Measurements from ENCODE around the gene SIRT3.

Gene SIRT3

DNA sequence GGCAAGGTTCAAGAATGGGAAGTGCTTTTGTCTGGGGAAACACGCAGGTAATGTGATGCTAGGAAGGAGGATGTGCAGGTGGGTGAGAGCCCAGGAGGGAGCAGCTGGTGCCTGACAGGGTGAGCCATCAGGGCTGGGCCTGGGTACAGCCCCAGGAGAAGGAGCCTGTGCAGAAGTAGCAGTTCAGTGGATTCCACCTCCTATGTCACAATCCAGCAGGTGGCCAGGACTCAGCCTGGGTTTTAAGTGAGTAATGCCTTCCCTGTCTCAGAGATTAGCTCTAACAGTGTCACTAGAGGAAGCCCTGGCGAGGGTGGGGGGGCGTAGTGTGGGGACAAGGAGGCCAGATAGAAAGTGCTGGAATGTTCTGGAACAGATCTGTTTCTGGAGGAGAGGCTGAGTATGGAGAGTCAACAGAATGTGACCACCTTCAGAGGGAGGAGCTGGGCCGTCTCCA, 20.5 kb downstream of the SIRT3 start:
- DNase-seq (ENCODE audit: low spot score), result no peak

DNA sequence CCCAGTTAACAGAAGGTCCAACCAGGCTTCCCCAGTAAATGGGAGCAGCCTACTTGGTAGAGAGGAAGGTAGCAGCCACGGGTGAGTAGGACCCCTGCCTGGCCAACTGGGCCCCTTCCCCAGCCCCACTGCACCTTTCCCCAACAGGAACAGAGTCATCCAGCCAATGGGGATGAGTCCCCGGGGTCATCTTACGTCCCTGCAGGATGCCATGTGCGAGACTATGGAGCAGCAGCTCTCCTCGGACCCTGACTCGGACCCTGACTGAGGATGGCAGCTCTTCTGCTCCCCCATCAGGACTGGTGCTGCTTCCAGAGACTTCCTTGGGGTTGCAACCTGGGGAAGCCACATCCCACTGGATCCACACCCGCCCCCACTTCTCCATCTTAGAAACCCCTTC, 22.1 kb downstream of the SIRT3 start:
- no peak for DNase-seq (ENCODE audit: low spot score)

DNA sequence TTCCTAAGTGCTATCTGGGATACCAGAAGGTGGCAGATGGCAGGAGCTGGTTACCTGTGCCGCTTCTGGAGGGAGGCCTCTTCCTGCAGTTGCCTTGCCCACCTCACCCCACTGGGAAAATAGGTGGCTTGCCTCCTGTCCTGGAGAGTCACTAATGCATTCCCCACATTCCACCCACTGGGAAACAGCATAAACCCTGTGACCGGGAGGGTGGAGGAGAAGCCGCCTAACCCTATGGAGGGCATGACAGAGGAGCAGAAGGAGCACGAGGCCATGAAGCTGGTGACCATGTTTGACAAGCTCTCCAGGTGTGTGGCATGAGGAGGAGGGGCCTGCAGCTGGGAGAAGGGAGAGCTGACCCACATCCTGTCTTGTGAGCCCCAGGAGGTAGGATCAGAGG, 23.0 kb downstream of the SIRT3 start:
- DNase-seq (ENCODE audit: low spot score), result no peak

DNA sequence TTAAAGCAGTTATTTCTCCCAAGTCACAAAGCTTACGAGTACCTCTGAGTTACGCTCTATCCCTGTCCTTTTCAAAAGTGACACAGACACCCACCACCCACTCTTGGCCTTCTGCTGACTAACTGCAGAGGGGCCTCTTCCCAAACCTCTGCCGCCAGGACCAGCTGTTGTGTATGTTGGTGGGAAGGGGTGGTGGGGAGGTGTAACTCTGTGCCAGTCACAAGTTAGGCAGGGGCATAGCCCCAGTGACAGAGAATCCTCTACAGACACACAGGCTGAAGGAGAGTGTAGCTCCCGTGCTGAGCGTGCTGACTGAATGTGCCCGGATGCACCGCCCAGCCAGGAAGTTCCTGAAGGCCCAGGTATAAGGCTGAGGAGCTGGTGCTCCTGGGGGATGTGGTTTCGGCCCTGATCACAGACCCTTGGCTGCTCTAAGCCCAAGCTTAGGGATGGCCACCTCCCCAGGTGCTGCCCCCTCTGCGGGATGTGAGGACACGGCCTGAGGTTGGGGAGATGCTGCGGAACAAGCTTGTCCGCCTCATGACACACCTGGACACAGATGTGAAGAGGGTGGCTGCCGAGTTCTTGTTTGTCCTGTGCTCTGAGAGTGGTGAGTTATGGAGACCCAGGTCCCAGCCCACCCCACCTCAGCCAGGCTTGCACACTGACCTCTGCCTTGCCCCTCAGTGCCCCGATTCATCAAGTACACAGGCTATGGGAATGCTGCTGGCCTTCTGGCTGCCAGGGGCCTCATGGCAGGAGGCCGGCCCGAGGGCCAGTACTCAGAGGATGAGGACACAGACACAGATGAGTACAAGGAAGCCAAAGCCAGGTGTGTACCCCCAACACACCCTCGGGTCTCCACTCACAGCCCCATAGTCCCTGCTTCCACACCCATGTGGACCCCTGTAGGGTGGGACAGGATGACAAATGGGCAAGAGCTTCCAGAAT, 23.7 kb downstream of the SIRT3 start:
- no peak for DNase-seq (ENCODE audit: low spot score)

DNA sequence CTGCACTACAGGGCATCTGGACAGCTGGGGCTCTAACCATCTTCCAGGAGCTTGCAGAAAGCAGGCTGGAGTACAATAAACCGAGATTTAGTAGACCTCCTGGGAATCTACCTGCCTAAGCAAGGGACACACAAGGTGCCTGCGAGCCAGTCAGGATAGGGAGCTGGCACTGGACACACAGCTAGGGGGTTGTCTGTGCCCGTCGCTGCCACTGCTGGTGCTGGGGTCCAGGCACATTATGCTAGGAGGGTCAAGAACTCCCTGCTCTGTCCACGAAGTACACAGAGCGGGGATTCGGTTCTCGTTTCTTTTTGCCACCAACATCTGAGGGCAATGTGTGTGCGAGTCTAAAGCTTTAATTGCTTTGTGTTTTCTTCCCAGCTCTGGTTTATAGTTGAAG, 24.4 kb downstream of the SIRT3 start:
- no peak for DNase-seq (ENCODE audit: low spot score)

DNA sequence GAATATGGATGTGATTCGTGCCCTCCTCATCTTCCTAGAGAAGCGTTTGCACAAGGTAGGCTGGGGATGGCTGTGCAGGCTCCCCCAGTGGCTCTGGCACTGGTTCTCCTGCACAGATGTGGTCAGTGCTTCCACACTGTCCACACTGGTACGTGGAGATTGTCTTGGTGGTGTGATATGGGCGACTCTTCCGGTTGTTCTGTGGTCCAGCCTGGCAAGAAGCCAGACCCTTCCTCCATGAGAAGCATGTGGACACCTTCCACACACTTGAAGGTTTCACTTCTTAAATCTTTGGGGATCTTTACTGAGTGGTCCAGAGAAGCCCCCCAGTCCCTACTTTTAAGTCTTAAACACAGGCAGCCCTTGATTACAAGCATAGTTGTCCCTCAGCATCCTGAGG, 24.8 kb downstream of the SIRT3 start:
- no peak for DNase-seq (ENCODE audit: low spot score)

DNA sequence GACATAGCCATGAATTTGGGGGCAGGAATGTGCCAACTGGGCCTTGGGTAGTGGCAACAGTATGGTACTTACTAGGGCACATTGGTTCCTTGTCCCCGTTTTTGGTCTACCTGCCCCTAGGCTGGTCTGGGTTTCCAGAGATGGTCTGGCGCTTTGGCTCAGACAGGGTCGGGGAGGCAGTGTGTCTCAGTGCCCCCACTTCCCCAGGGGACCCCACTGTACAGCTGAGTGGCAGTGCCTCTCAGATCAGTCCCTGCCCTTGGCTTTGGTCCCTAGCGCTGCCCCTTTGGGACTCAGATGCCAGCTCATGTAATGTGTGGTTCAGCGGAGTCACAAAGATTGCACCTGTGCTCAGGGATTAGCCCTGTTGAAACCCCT, 25.4 kb downstream of the SIRT3 start:
- DNase-seq (ENCODE audit: low spot score), result no peak

DNA sequence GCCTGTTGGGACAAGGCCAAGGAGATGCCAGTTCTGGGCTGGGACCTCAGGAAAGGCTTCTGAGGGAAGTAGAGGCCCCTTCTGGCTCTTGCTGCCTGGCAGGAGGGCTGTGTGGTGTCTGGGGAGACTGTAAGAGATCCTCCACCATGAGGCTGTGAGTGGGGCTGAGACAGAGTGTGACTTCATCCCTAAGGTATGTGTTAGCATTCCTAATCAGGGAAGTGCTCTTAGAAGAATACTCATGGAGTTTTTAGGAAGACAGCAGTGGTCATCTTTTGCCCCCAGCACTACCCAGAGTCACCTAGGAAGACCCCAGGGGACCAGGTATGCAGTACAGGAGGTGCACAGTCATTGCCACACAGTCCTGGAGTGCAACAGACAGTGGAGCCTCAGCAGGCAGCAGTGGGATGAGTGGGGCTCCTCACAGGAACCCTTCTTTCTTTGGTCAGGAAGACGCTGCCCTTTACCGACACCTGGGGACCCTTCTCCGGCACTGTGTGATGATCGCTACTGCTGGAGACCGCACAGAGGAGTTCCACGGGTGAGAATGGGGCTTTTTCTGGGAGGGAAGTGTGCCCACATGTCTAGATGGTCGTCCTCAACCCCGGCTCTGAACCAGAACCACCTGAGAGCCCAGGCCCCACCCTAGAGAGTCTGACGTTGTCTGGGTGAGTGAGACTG, 25.9 kb downstream of the SIRT3 start:
- DNase-seq (ENCODE audit: low spot score), result no peak

DNA sequence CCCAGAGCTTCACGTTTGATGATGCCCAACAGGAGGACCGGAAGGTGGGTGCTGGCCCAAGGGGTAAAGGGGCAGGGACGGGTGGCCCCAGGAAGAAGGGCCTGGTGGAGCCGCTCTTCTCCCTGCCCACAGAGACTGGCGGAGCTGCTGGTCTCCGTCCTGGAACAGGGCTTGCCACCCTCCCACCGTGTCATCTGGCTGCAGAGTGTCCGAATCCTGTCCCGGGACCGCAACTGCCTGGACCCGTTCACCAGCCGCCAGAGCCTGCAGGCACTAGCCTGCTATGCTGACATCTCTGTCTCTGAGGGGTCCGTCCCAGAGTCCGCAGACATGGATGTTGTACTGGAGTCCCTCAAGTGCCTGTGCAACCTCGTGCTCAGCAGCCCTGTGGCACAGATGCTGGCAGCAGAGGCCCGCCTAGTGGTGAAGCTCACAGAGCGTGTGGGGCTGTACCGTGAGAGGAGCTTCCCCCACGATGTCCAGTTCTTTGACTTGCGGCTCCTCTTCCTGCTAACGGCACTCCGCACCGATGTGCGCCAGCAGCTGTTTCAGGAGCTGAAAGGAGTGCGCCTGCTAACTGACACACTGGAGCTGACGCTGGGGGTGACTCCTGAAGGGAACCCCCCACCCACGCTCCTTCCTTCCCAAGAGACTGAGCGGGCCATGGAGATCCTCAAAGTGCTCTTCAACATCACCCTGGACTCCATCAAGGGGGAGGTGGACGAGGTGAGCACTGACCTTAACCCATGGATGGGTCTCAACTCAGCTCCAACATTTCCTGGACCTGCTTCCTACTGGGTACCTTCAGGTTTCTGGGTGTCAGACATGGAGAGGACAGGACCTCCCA, 26.6 kb downstream of the SIRT3 start:
- no peak for DNase-seq (ENCODE audit: low spot score)

DNA sequence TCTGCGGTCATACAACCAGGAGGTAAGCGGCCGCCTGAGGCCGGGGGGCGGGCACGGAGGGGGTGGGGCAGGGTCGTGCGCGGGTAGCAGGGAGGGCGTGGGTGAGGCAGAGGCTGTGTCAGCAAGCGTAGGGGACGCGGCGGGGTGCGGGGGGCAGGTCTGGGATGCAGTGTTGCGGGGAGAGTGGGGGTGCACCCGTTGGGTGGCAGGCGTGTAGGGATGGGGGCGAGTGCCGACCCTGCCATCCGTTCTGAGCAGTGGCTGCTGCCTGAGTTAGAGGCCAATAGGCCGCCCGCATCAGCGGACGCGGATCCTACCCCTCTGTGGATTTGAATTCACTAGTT, 27.3 kb downstream of the SIRT3 start:
- DNase-seq (ENCODE audit: low spot score), result no peak

DNA sequence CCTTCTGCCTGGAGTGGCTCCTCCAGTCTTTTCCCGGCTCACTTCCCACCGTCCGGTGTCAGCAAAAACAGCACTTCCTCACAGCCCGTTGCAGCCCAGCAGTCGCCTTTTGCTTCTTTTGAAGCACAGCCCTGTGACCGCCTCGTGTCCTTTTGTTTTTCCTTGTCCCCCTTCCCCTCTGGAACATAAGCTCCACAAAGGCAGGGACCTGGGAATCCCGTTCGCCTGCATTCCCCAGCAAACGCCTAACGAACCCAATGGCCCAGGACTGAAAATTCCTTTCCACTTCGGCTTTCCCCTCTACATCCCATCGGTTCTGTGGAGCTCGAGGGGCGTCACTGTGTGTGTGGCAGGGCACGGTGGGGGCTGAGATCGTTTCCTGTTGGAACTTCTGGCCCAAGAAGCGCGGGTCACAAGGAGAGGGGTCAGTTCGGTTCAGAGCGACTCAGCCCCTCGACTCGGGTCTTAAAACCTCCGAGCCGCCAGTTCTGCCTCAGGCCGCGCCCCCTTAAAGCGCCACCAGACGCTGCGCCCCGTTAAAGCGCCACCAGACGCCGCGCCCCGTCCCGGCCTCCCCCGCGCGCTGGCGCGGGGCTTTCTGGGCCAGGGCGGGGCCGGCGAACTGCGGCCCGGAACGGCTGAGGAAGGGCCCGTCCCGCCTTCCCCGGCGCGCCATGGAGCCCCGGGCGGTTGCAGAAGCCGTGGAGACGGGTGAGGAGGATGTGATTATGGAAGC, 27.8 kb downstream of the SIRT3 start:
- DNase-seq (ENCODE audit: low spot score), result peak; percentile 81

DNA sequence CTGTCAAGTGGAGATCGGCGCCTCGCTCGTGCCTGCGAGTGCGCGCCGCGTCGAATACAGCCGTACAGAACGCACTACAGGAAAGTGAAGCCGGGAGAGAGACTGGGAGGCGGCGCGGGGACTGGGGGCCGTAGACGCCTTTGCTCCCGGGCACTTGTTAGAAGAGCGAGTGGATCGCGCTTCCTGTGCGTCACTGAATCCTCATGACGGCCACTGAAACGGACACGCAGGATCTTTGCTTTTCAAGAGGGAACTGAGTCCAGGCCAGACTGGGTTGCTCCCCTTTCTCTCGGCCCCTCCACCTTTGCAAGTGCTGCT, 28.3 kb downstream of the SIRT3 start:
- no peak for DNase-seq (ENCODE audit: low spot score)

DNA sequence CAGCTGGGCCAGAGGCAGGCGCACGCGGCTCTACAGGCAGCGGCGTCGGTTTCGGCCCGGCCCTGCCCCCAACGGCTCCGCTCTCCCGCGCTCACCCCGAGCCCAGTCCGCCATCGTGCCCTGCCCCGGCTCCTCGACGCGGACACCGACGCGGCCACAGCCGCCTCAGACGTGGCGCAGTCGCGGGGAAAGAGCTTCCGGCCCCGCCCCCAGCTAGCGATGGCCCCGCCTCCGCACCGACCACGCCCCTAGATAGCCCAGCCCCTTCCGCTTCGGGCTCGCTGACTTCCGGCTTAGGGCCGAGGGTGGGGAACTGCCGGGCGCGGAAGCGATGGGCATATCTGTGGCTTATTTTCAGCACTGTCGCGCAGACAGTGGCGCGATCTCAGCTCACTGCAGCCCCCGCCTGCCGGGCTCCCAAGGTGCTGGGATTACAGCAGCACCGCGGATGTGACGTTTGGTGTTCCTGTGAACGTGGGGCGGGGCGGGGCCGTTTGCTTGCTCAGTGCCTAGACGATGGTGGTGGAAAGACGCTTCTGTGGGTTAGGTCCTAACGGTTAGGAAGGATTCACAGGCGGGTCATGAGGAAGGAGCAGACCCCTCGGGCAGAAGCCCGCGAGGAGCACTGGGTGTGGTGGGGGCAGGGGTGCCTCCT, 28.8 kb downstream of the SIRT3 start, which contains the start of the genes BET1L and RIC8A:
TSS of gene BET1L (minus strand) at position 192 of the 655 bp plus-strand sequence. CDS start at position 114, 78 bp downstream.
TSS of gene RIC8A (plus strand) at position 501 of the 655 bp plus-strand sequence. CDS start 1,147 bp downstream, outside the sequence.
- DNase-seq (ENCODE audit: low spot score), result peak; percentile 97

DNA sequence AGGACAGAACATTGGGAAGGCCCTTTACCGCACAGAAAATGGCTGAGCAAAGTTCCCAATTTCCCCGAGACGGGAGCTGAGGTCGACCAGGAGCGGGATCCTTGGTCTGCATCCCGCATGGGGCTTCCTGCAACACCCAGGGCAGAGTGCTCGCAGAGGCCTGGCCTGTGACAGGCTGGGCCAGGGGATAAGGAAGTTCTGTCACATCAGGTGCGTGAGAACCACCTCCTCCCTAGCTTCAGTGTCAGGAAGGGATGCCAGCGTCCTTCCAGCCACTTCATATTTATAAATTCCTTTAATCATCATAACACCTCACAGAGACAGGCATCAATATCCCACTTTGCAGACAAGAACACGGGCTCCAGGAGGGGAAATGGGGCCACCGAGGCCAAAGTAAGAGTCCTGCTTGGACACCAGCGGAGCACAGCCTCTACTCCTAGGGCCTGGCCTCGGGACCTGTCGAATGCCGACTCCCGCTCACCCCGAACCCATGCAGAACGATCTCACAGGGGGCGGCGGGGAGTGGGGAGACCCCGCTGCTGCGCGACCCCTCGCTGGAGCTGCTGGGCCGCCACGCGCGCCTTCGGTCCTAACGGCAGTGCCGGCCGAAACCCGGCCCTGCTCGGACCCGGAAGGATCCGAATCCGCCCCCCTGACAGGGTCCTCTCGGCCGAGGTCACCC, 29.5 kb downstream of the SIRT3 start:
- DNase-seq (ENCODE audit: low spot score), result no peak

DNA sequence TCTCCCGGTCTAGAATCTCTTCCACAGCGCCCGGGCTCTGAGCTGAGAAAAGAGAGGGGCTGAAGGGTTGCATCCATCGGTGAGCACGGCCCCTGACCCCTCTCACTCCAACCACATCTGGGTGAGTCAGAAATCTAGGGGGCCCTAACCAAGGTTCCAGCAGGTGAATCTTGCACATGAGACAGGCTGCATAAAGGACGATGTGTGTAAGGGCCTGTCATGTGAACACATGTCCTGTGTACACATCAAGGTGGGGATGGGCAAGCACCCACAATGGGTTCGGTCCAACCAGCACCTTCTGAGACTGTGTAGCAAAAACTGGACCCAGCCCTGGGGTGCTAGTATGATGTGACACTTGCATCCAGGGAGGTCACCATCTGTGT, 30.1 kb downstream of the SIRT3 start:
- no peak for DNase-seq (ENCODE audit: low spot score)

DNA sequence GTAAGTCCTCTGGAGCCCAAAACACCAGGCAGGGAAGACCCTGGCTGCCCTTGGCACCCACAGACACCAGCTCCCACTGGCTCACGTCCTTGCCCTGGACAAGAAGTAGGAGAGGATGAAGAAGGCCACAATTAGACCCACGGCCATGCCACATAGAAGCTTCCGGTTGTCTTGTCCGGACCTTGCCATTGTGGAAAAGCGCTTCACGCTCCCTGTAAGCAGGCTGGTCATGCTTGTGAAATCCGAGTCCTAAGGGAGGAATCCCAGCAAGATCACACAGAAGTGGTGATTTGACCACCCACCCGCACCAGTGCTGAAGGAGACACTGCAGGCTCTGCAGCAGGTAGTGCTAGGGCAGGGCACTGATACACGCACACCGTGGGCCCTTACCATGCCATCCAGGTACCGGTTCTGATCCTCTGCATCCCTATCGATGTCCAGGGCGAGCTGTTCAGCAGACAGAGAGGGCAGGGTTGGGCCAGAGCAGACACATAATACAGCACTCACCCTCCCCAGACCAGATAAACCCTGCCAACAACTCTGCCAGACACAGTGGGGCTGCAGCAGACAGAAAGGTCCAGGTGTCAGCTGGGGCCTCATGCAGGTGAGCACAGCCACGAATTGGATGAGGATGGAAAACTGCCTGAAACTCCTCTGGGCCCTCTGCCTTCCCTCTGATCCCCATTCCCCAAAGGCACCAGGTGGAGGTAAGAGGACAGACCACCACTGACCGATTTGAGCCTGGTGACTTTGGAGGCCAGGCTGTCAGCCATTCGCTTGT, 30.7 kb downstream of the SIRT3 start:
- no peak for DNase-seq (ENCODE audit: low spot score)

DNA sequence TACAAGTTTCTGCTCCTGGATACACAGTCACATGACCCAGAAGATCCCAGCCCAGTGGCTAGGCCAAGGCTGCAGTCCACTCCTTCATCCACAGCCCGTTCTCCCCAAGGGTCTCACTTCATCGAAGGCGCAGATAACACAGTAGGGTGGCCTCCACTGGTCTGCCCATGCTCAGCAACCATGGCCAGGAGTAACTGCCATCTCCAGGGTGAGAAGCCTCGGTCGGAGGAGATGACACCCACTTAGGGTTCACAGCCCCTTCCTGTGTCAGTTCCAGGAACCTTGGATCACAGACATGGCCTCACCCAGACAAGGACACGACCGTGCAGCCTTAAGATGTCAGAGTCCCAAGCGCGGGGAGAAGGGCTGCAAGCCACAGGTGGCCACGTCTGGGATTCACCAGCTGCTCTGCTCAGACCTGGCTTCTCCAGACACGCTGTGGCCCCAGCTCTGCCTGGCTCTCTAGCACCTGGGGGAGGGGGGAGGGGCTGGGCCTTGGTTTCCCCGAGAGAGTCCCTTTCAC, 31.5 kb downstream of the SIRT3 start:
- no peak for DNase-seq (ENCODE audit: low spot score)

DNA sequence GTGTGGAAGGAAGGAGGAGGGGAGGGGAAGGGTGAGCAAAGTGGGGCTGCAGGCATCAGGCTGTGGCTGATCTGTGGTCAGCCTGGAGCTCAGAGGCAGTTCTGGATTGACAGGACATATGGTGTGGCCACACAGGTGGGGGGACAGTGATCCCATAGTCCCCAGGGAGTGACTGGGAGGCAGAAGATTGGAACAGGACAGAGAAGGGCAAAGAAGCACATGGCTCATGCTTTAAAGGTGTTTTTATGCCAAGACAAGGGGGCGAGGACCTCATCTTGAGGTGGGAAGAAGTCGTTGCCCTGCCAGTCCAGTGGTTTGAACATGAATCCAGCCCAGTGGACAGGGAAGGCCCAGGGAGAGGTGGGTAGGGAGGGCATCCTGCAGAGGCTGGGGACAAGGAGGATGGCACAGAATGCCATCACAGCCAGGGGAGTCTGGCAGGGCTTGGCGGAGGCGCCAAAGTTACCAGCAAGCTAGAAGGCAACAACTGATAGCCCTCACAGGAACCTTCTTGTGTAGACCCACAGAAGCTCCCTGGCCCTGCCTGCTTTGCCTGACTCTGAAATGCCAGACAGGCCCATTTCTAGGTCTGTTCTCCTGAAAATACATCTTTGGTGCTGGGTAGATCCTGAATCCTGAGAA, 32.1 kb downstream of the SIRT3 start:
- no peak for DNase-seq (ENCODE audit: low spot score)

All from putamen (tissue), 1 donor.